HCT116 (cell line): ENCODE data around the gene CACNA1C. TPM values are rescaled to one million over a fixed set of nuclear protein-coding genes. Genes with fewer than 3 reads are reported as not detected.

Source experiments
- ATAC-seq: fragments of 200-7000 bp; cut with Tn5 transposase; 2 replicates; pipeline ENCODE4 v1.9.1; 2020; ENCODE audit warnings: mild to moderate bottlenecking, moderate library complexity
- BruUV-seq: library from RNA; stranded (reverse); fragments of 400-500 nt; replicated peaks from 2 replicates; lab custom pipeline; 2021; lab: Mats Ljungman, UMichigan
- CTCF ChIA-PET: fragments of 300-600 bp; sonication (Branson Sonifier 250); formaldehyde crosslinking; loops from one replicate; lab custom pipeline; 2021; ENCODE audit warnings: antibody characterized with exemption; lab: Charles Lee
- POLR2A ChIA-PET: fragments of 300-600, 350-600 bp; sonication (Branson Sonifier 250); formaldehyde crosslinking; loops from one replicate; lab custom pipeline; 2021; ENCODE audit warnings: antibody characterized with exemption; lab: Charles Lee
- RAD21 ChIA-PET, 2 experiments: fragments of 300-600 bp; sonication (Branson Sonifier 250); formaldehyde crosslinking; loops; one replicate each; lab custom pipeline; 2023; ENCODE audit warnings: low total read pairs in 2 of 2; ENCODE audit not compliant: uncharacterized antibody in 2 of 2, unreplicated experiment in 2 of 2, low non-redundant PET in 1 of 2; lab: Charles Lee
- DNase-seq: peaks from one replicate; pipeline ENCODE4 v3.0.0-alpha.2; 2010; ENCODE audit warnings: low read depth, low spot score
- H2AFZ ChIP-seq: fragments of 200-600 bp; shearing (Covaris generic), sonication (generic); 2 replicates; pipeline ENCODE4 v1.6.1; 2017; ENCODE audit warnings: low read depth, mixed run types, mixed read lengths, antibody characterized with exemption, low read length; ENCODE audit not compliant: poor library complexity, severe bottlenecking
- H3K27ac ChIP-seq: 2 replicates; pipeline ENCODE4 v1.5.1; 2012; ENCODE audit warnings: low read depth, low read length
- H3K27me3 ChIP-seq: fragments of 200-600 bp; sonication (generic); 2 replicates; pipeline ENCODE4 v1.6.1; 2016; ENCODE audit warnings: mixed run types, low read length, mixed read lengths; ENCODE audit not compliant: insufficient read depth
- H3K36me3 ChIP-seq, 2 experiments: fragments of 200-500 bp in 1 of 2; fragments of 200-600 bp in 1 of 2; sonication (Bioruptor generic) in 1 of 2; sonication (generic) in 1 of 2; 2 replicates each; pipeline versions ENCODE4 v1.5.1 to v1.6.1; 2014 to 2016; ENCODE audit warnings: low read length in 2 of 2, inconsistent platforms in 1 of 2, mixed read lengths in 1 of 2, mixed run types in 1 of 2; ENCODE audit not compliant: insufficient read depth in 2 of 2, control insufficient read depth in 1 of 2
- H3K4me1 ChIP-seq, 2 experiments: fragments of 200-600 bp in 1 of 2; sonication (generic) in 1 of 2; 2 replicates each; pipeline versions ENCODE4 v1.5.1 to v1.6.1; 2012 to 2017; ENCODE audit warnings: low read length in 2 of 2, inconsistent platforms in 1 of 2, mild to moderate bottlenecking in 1 of 2, mixed read lengths in 1 of 2, mixed run types in 1 of 2, moderate library complexity in 1 of 2; ENCODE audit not compliant: insufficient read depth in 2 of 2, control insufficient read depth in 1 of 2
- H3K4me2 ChIP-seq: fragments of 200-600 bp; sonication (generic); 2 replicates; pipeline ENCODE4 v1.6.1; 2017; ENCODE audit warnings: mixed run types, low read length, mixed read lengths
- H3K4me3 ChIP-seq, 2 experiments: fragments of 200-600 bp in 1 of 2; sonication (generic) in 1 of 2; replicated peaks in 1 of 2; 2 replicates each; pipeline ENCODE4 v1.5.1; 2011 to 2016; ENCODE audit warnings: low read length in 2 of 2, control low read depth in 1 of 2, low read depth in 1 of 2, mild to moderate bottlenecking in 1 of 2, mixed read lengths in 1 of 2, mixed run types in 1 of 2
- H3K79me2 ChIP-seq: fragments of 200-600 bp; sonication (generic); 2 replicates; pipeline ENCODE4 v1.6.1; 2017; ENCODE audit warnings: mild to moderate bottlenecking, mixed run types, low read length, moderate library complexity, mixed read lengths; ENCODE audit not compliant: insufficient read depth
- H3K9ac ChIP-seq: fragments of 200-600 bp; sonication (generic); 2 replicates; pipeline ENCODE4 v1.6.1; 2016; ENCODE audit warnings: low read length, mixed read lengths
- H3K9me2 ChIP-seq: fragments of 200-600 bp; sonication (generic), shearing (Covaris generic); 2 replicates; pipeline ENCODE4 v1.6.1; 2017; ENCODE audit warnings: mixed run types, mild to moderate bottlenecking, moderate library complexity; ENCODE audit not compliant: insufficient read depth
- H3K9me3 ChIP-seq, 2 experiments: fragments of 200-500 bp in 1 of 2; fragments of 200-600 bp in 1 of 2; sonication (Bioruptor generic) in 1 of 2; sonication (generic) in 1 of 2; 2 replicates each; pipeline ENCODE4 v1.6.1; 2014 to 2017; ENCODE audit warnings: low read length in 2 of 2, mixed read lengths in 2 of 2, inconsistent platforms in 1 of 2, low read depth in 1 of 2, mild to moderate bottlenecking in 1 of 2, mixed run types in 1 of 2, moderate library complexity in 1 of 2; ENCODE audit not compliant: control insufficient read depth in 1 of 2, insufficient read depth in 1 of 2
- H4K20me1 ChIP-seq: fragments of 200-600 bp; sonication (generic), shearing (Covaris generic); 2 replicates; pipeline ENCODE4 v1.6.1; 2017; ENCODE audit warnings: mixed run types, mild to moderate bottlenecking, moderate library complexity; ENCODE audit not compliant: insufficient read depth
- CBX3 ChIP-seq: IDR thresholded peaks from 2 replicates; pipeline ENCODE4 v1.6.1; 2012; ENCODE audit warnings: low read depth
- JUND ChIP-seq: IDR thresholded peaks from 2 replicates; pipeline ENCODE4 v1.6.1; 2012
- POLR2AphosphoS5 ChIP-seq: IDR thresholded peaks from 2 replicates; pipeline ENCODE4 v1.6.1; 2011; ENCODE audit warnings: mild to moderate bottlenecking, low read depth, low read length, moderate library complexity
- RAD21 ChIP-seq: IDR thresholded peaks from 2 replicates; pipeline ENCODE4 v1.6.1; 2012; ENCODE audit warnings: low read depth, mild to moderate bottlenecking
- REST ChIP-seq: IDR thresholded peaks from 2 replicates; pipeline ENCODE4 v1.6.1; 2012; ENCODE audit warnings: low read depth
- TCF7L2 ChIP-seq: IDR thresholded peaks from 2 replicates; pipeline ENCODE4 v1.7.0; 2011; ENCODE audit warnings: borderline replicate concordance, inconsistent platforms; ENCODE audit not compliant: insufficient read depth, insufficient read length; ENCODE audit errors: extremely low read depth
- ZBTB33 ChIP-seq: IDR thresholded peaks from 2 replicates; pipeline ENCODE4 v1.6.1; 2011; ENCODE audit warnings: mild to moderate bottlenecking, low read length, moderate library complexity; ENCODE audit not compliant: insufficient replicate concordance; ENCODE audit errors: extremely low read depth
- ZNF274 ChIP-seq: fragments of 200-500 bp; sonication (Bioruptor generic); IDR thresholded peaks from 2 replicates; pipeline ENCODE4 v1.6.1; 2014; ENCODE audit warnings: mild to moderate bottlenecking, low read depth, low read length, inconsistent platforms
- intact Hi-C: fragments of 100-400 bp; cut with micrococcal nuclease; formaldehyde crosslinking; loops from 2 replicates; pipeline ENCODE4 v1.10.0; 2022
- total RNA-seq: library from RNA; stranded (reverse); gene quantifications from one replicate; pipeline ENCODE4 v1.2.1, GENCODE V29; 2021; ENCODE audit not compliant: unreplicated experiment

CACNA1C gene
- total RNA-seq, 1 experiment from 2014 or later = 0.05 TPM

GRCh38 chr12:2710701-2711100 is 657.9 kb downstream of the CACNA1C start (continued):
- TF ChIP-seq ZNF274 (no peak), TCF7L2 (no peak), ZBTB33 (no peak)

GRCh38 chr12:2719392-2719791 is 666.6 kb downstream of the CACNA1C start:
- H3K9me3 ChIP-seq = no peaks in the 10 kb centered on the region
- H3K4me3 ChIP-seq = no peak overlapping the region
- H3K4me2 ChIP-seq = no peak overlapping the region
- DNase-seq = no peak
- H3K27me3 ChIP-seq = peaks cover 52% of the 10 kb centered on the region
- no peaks in the 10 kb centered on the region for H3K9me2 ChIP-seq
- no peak overlapping the region for H3K9ac ChIP-seq
- TF ChIP-seq JUND = no peak
- TF ChIP-seq REST = no peak
- TF ChIP-seq CBX3 = no peak
- no peak for TF ChIP-seq POLR2AphosphoS5
- no peak for TF ChIP-seq RAD21
- TF ChIP-seq, all 23 proteins: peak for 0
- no peak overlapping the region for H2AFZ ChIP-seq
- no TSS peak for BruUV-seq
- no peaks in the 10 kb centered on the region for H3K36me3 ChIP-seq
- ChIA-PET POLR2A (no interaction called here), RAD21 (no interaction called here), CTCF (no interaction called here)
- H4K20me1 ChIP-seq = no peaks in the 10 kb centered on the region
- intact Hi-C loops = no loop called here
- H3K79me2 ChIP-seq = no peaks in the 10 kb centered on the region
- H3K4me1 ChIP-seq = no peaks in the 10 kb centered on the region
- no peak for ATAC-seq
- no peak overlapping the region for H3K27ac ChIP-seq
